Measurements from ENCODE around the gene DYNC2H1.
"Not testable (repeated sequence)": the region's sequence is repeated elsewhere in the genome, so short reads cannot be mapped to it uniquely, and the experiment has no call there.

Gene DYNC2H1

GRCh38 chr11:103354656-103355055 is 245.4 kb downstream of the DYNC2H1 start:
- H3K4me2 ChIP-seq: no peak overlapping the region
- no peaks in the 10 kb centered on the region for H3K4me1 ChIP-seq
- no peak overlapping the region for H3K9ac ChIP-seq
- no peak for TF ChIP-seq Cebpa-rat (IDR thresholded peaks at IDR 0.05)
- no peaks in the 10 kb centered on the region for H3K9me3 ChIP-seq
- H3K27me3 ChIP-seq: no peaks in the 10 kb centered on the region
- H3K4me3 ChIP-seq: no peak overlapping the region
- H4K20me1 ChIP-seq: no peaks in the 10 kb centered on the region
- H3K27ac ChIP-seq: no peak overlapping the region
- H3K36me3 ChIP-seq: no peaks in the 10 kb centered on the region

- no peaks in the 10 kb centered on the region for H3K36me3 ChIP-seq
- no peaks in the 10 kb centered on the region for H3K9me3 ChIP-seq
- no peaks in the 10 kb centered on the region for H3K4me1 ChIP-seq
- no peaks in the 10 kb centered on the region for H4K20me1 ChIP-seq
- H3K27ac ChIP-seq: no peak overlapping the region
- TF ChIP-seq Cebpa-rat (IDR thresholded peaks at IDR 0.05): no peak
- H3K4me2 ChIP-seq: no peak overlapping the region
- no peak overlapping the region for H3K9ac ChIP-seq
- no peaks in the 10 kb centered on the region for H3K27me3 ChIP-seq
- H3K4me3 ChIP-seq: no peak overlapping the region
Measured at GRCh38 chr11:103358251-103358650, 249.0 kb downstream of the DYNC2H1 start.

- Histone ChIP-seq H3K4me3 (no peak overlapping the region), H3K4me1 (no peaks in the 10 kb centered on the region), H4K20me1 (no peaks in the 10 kb centered on the region), H3K4me2 (no peak overlapping the region), H3K9ac (no peak overlapping the region), H3K36me3 (no peaks in the 10 kb centered on the region), H3K9me3 (no peaks in the 10 kb centered on the region), H3K27me3 (no peaks in the 10 kb centered on the region), H3K27ac (no peak overlapping the region)
- TF ChIP-seq Cebpa-rat (IDR thresholded peaks at IDR 0.05): no peak
Measured at GRCh38 chr11:103359216-103359615, 250.0 kb downstream of the DYNC2H1 start.

GRCh38 chr11:103364687-103365086 is 255.5 kb downstream of the DYNC2H1 start:
- Histone ChIP-seq H4K20me1 (no peaks in the 10 kb centered on the region), H3K4me1 (no peaks in the 10 kb centered on the region), H3K36me3 (no peaks in the 10 kb centered on the region), H3K9ac (no peak overlapping the region), H3K27me3 (no peaks in the 10 kb centered on the region), H3K9me3 (no peaks in the 10 kb centered on the region), H3K27ac (no peak overlapping the region), H3K4me3 (no peak overlapping the region), H3K4me2 (no peak overlapping the region)
- TF ChIP-seq Cebpa-rat (IDR thresholded peaks at IDR 0.05): no peak

GRCh38 chr11:103367650-103368049 is 258.4 kb downstream of the DYNC2H1 start:
- Histone ChIP-seq H3K27ac (no peak overlapping the region), H3K27me3 (no peaks in the 10 kb centered on the region), H3K4me1 (no peaks in the 10 kb centered on the region), H4K20me1 (no peaks in the 10 kb centered on the region), H3K9ac (no peak overlapping the region), H3K36me3 (no peaks in the 10 kb centered on the region), H3K9me3 (no peaks in the 10 kb centered on the region), H3K4me3 (no peak overlapping the region), H3K4me2 (no peak overlapping the region)
- TF ChIP-seq Cebpa-rat (IDR thresholded peaks at IDR 0.05): no peak

- Histone ChIP-seq H3K4me3 (no peak overlapping the region), H3K9me3 (no peaks in the 10 kb centered on the region), H4K20me1 (no peaks in the 10 kb centered on the region), H3K27me3 (no peaks in the 10 kb centered on the region), H3K9ac (no peak overlapping the region), H3K36me3 (no peaks in the 10 kb centered on the region), H3K4me1 (no peaks in the 10 kb centered on the region), H3K4me2 (no peak overlapping the region), H3K27ac (no peak overlapping the region)
- TF ChIP-seq Cebpa-rat (IDR thresholded peaks at IDR 0.05): no peak
Measured at GRCh38 chr11:103368145-103368544, 258.9 kb downstream of the DYNC2H1 start.

GRCh38 chr11:103370076-103370475 is 260.9 kb downstream of the DYNC2H1 start:
- peaks cover 12% of the 10 kb centered on the region for H3K9me3 ChIP-seq
- H3K9ac ChIP-seq: no peak overlapping the region
- H3K4me2 ChIP-seq: no peak overlapping the region
- no peak overlapping the region for H3K4me3 ChIP-seq
- H3K4me1 ChIP-seq: no peaks in the 10 kb centered on the region
- no peaks in the 10 kb centered on the region for H3K36me3 ChIP-seq
- no peak overlapping the region for H3K27ac ChIP-seq
- no peaks in the 10 kb centered on the region for H4K20me1 ChIP-seq
- no peak for TF ChIP-seq Cebpa-rat (IDR thresholded peaks at IDR 0.05)
- H3K27me3 ChIP-seq: no peaks in the 10 kb centered on the region

- no peak for TF ChIP-seq Cebpa-rat (IDR thresholded peaks at IDR 0.05)
- Histone ChIP-seq H3K9me3 (peaks cover 21% of the 10 kb centered on the region), H4K20me1 (no peaks in the 10 kb centered on the region), H3K36me3 (no peaks in the 10 kb centered on the region), H3K27me3 (no peaks in the 10 kb centered on the region), H3K4me1 (no peaks in the 10 kb centered on the region), H3K4me2 (no peak overlapping the region), H3K27ac (no peak overlapping the region), H3K4me3 (no peak overlapping the region), H3K9ac (no peak overlapping the region)
Measured at GRCh38 chr11:103372906-103373305, 263.7 kb downstream of the DYNC2H1 start.

- not testable (repeated sequence) for H3K9ac ChIP-seq, H3K27ac ChIP-seq, H4K20me1 ChIP-seq, H3K36me3 ChIP-seq, H3K4me1 ChIP-seq, H3K27me3 ChIP-seq, H3K4me3 ChIP-seq, H3K4me2 ChIP-seq
- H3K9me3 ChIP-seq: peaks cover 21% of the 10 kb centered on the region
Measured at GRCh38 chr11:103374227-103374626, 265.0 kb downstream of the DYNC2H1 start.

GRCh38 chr11:103378931-103379330 is 269.7 kb downstream of the DYNC2H1 start:
- TF ChIP-seq Cebpa-rat (IDR thresholded peaks at IDR 0.05): no peak
- H3K4me2 ChIP-seq: no peak overlapping the region
- no peak overlapping the region for H3K4me3 ChIP-seq
- no peaks in the 10 kb centered on the region for H3K36me3 ChIP-seq
- H3K27ac ChIP-seq: no peak overlapping the region
- H3K4me1 ChIP-seq: no peaks in the 10 kb centered on the region
- peaks cover 21% of the 10 kb centered on the region for H3K9me3 ChIP-seq
- no peaks in the 10 kb centered on the region for H4K20me1 ChIP-seq
- H3K9ac ChIP-seq: no peak overlapping the region
- H3K27me3 ChIP-seq: no peaks in the 10 kb centered on the region

- Histone ChIP-seq H3K9me3 (peaks cover 10% of the 10 kb centered on the region), H3K27ac (no peak overlapping the region), H3K4me1 (no peaks in the 10 kb centered on the region), H3K27me3 (no peaks in the 10 kb centered on the region), H3K4me2 (no peak overlapping the region), H3K36me3 (no peaks in the 10 kb centered on the region), H3K4me3 (no peak overlapping the region), H4K20me1 (no peaks in the 10 kb centered on the region), H3K9ac (no peak overlapping the region)
- no peak for TF ChIP-seq Cebpa-rat (IDR thresholded peaks at IDR 0.05)
Measured at GRCh38 chr11:103380031-103380430, 270.8 kb downstream of the DYNC2H1 start.
